Astrocyte (in vitro differentiated cells and primary cell): ENCODE measurements around the gene OR4N2.
"Not testable (repeated sequence)": the region's sequence is repeated elsewhere in the genome, so short reads cannot be mapped to it uniquely, and the experiment has no call there.

Experiments
- EZH2 ChIP-seq: IDR thresholded peaks from 2 replicates; pipeline ENCODE4 v1.6.1; 2012; ENCODE audit warnings: mild to moderate bottlenecking, low read length, inconsistent platforms; ENCODE audit not compliant: insufficient read depth
- TF ChIP-seq, protein P1 (sequence below): IDR thresholded peaks from 2 replicates; pipeline ENCODE4 v1.5.1; 2011; ENCODE audit warnings: low read depth, mild to moderate bottlenecking, inconsistent platforms, low read length, moderate library complexity; ENCODE audit not compliant: insufficient read depth

DNA sequence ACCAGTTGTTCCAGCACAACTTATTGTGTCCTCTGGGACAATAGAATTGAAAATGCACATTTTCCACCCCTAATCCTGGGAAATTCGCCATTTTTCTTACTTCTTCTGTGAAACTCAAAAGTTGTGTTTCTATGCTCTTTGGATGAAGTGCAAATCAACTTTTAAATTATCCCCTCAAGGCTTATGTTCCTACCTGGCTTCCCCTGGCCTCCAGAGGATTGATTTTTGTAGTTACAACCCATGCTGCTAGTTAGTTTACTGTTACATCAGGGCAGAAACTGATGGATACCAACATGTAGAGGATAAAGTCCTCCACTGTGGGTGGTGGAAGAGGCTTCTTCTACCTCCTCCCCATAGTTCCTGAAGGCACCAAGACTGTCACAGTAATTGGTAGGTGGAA is 30.4 kb upstream of the OR4N2 start, which contains the start of gene OR4M1:
- TF ChIP-seq, protein P1, sequence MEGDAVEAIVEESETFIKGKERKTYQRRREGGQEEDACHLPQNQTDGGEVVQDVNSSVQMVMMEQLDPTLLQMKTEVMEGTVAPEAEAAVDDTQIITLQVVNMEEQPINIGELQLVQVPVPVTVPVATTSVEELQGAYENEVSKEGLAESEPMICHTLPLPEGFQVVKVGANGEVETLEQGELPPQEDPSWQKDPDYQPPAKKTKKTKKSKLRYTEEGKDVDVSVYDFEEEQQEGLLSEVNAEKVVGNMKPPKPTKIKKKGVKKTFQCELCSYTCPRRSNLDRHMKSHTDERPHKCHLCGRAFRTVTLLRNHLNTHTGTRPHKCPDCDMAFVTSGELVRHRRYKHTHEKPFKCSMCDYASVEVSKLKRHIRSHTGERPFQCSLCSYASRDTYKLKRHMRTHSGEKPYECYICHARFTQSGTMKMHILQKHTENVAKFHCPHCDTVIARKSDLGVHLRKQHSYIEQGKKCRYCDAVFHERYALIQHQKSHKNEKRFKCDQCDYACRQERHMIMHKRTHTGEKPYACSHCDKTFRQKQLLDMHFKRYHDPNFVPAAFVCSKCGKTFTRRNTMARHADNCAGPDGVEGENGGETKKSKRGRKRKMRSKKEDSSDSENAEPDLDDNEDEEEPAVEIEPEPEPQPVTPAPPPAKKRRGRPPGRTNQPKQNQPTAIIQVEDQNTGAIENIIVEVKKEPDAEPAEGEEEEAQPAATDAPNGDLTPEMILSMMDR, result not testable (repeated sequence)
- TF ChIP-seq EZH2, result not testable (repeated sequence)
